ENCODE data around the gene PRXL2B. TPM values are rescaled to one million over a fixed set of nuclear protein-coding genes. Genes with fewer than 3 reads are reported as not detected.

PRXL2B gene
- total RNA-seq, 1 experiment from 2014 or later: 40.7 TPM

- no peak overlapping the region for H2BK12ac ChIP-seq (ENCODE audit: insufficient read length, low read depth, low read length)
- H3K23me2 ChIP-seq (ENCODE audit: insufficient read length, low read depth, low read length, poor library complexity, severe bottlenecking): no peaks in the 10 kb centered on the region
- H2BK120ac ChIP-seq (ENCODE audit: low read depth, low read length, poor library complexity, severe bottlenecking): no peak overlapping the region
- H3K23ac ChIP-seq (ENCODE audit: insufficient read length, low read depth, low read length): no peak overlapping the region
- Mint-ChIP-seq H3K4me1 (no peaks in the 10 kb centered on the region), H3K27ac (no peak overlapping the region), H3K27me3 (ENCODE audit: low read depth) (peaks cover 22% of the 10 kb centered on the region), H3K4me3 (peak overlapping the region in 1 of 2 experiments; percentile 35; a peak in 2 of 5 replicates), H3K9me3 (peaks cover 6 to 16% of the 10 kb centered on the region in 2 experiments), H3K36me3 (ENCODE audit: insufficient read depth in 1 of 3, low read depth in 3 of 3) (no peaks in the 10 kb centered on the region)
- no peak overlapping the region for H4K91ac ChIP-seq (ENCODE audit: insufficient read length, low read depth, low read length)
- no peak overlapping the region for H3K56ac ChIP-seq (ENCODE audit: insufficient read length, low read depth, low read length)
- TF ChIP-seq CTCF (conservative IDR thresholded peaks at IDR 0.05): no peak
- no peak overlapping the region for H2BK20ac ChIP-seq (ENCODE audit: low read depth, low read length, poor library complexity, severe bottlenecking)
- H3K9ac ChIP-seq (ENCODE audit: extremely low read depth, insufficient read length, low read length): no peak overlapping the region
- H3K79me2 ChIP-seq (ENCODE audit: insufficient read depth, low read length): 0 out of 2 replicates have a peak, but pooled peaks cover 1% of the 10 kb centered on the region
- H2AK5ac ChIP-seq (ENCODE audit: insufficient read length, low read length): no peak overlapping the region
- H4K8ac ChIP-seq (replicated peaks; ENCODE audit: insufficient read length, low read depth, low read length): no peak overlapping the region
- no peak overlapping the region for H2BK15ac ChIP-seq (ENCODE audit: low read depth, low read length)
- no peak overlapping the region for H2AFZ ChIP-seq (ENCODE audit: low read length)
- H3K9me3 ChIP-seq (ENCODE audit: control insufficient read depth, low read depth, low read length): peaks cover 5% of the 10 kb centered on the region
- H3K27ac ChIP-seq (ENCODE audit: insufficient read length, low read depth, low read length): no peak overlapping the region
- peak; percentile 27 for DNase-seq
- H4K20me1 ChIP-seq (ENCODE audit: control insufficient read depth, insufficient read depth, insufficient read length): no peaks in the 10 kb centered on the region
- no peaks in the 10 kb centered on the region for H3K4me1 ChIP-seq (ENCODE audit: insufficient read depth, low read length)
- H3K4ac ChIP-seq (ENCODE audit: low read depth, low read length): no peak overlapping the region
- H3K79me1 ChIP-seq (ENCODE audit: insufficient read depth, low read depth, low read length, poor library complexity, severe bottlenecking): no peaks in the 10 kb centered on the region
- no peaks in the 10 kb centered on the region for H3K27me3 ChIP-seq (ENCODE audit: insufficient read depth, low read length)
- no CpG with 5 or more reads among the region's 21 CpGs for whole genome bisulfite sequencing (ENCODE audit: extremely low coverage, insufficient read length, low lambda C conversion rate)
- no peak overlapping the region for H4K5ac ChIP-seq (ENCODE audit: insufficient read length, low read depth, low read length)
- no peak overlapping the region for H3K14ac ChIP-seq (ENCODE audit: insufficient read depth, low read length)
- H3K18ac ChIP-seq (ENCODE audit: insufficient read length, low read depth, low read length): no peak overlapping the region
- no peak overlapping the region for H2BK5ac ChIP-seq (ENCODE audit: insufficient read length, low read length)
- H3K4me2 ChIP-seq (ENCODE audit: insufficient read depth, insufficient read length, low read length): peak overlapping the region; percentile 32
- no peak overlapping the region for H3T11ph ChIP-seq (ENCODE audit: low read length)
These were observed 23.7 kb downstream of the PRXL2B start for GRCh38 chr1:2610036-2610959.
